Measurements from ENCODE around the gene AQP3.

DNA sequence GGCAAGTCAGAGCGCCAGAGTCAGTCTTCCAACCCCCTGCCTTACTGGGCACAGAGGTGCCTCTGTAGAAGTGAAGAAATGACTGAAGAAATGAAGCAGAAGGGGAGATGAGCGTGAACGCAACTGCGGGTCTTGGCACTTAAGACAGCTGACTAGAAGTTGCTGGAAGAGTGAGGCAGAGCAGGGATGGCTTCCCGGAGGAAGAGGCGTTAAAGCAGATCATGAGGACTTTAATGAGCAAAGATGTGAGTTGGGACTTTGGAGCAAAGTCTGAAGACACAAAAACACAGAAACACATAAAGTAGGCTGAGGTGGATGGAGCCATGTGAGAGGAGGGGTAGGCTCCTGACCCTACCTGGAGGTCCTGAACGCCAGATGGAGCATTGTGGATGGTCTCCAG lies 7.2 kb downstream of the AQP3 start:
- no peak for TF ChIP-seq EZH2phosphoT487 (IDR thresholded peaks at IDR 0.05; ENCODE audit: insufficient read depth, low read depth)
- TF ChIP-seq EZH2 (IDR thresholded peaks at IDR 0.05; ENCODE audit: insufficient read depth, poor library complexity, severe bottlenecking): no peak

Data from GM23248 (cell line).